H9 (cell line): ENCODE data around the gene LUZP1. TPM values are rescaled to one million over a fixed set of nuclear protein-coding genes. Genes with fewer than 3 reads are reported as not detected.

Experiments used
- DNase-seq: peaks from one replicate; pipeline ENCODE4 v3.0.0-alpha.2; 2017
- H2AFZ ChIP-seq: one replicate; pipeline ENCODE4 v1.6.1; 2013; ENCODE audit warnings: mild to moderate bottlenecking, low read length, control low read depth, moderate library complexity
- H2AK5ac ChIP-seq: 2 replicates; pipeline ENCODE4 v1.6.1; 2013; ENCODE audit warnings: low read length, control low read depth, mixed read lengths; ENCODE audit not compliant: insufficient read length
- H2BK120ac ChIP-seq: one replicate; pipeline ENCODE4 v1.6.1; 2013; ENCODE audit warnings: low read depth, mild to moderate bottlenecking, low read length, control low read depth, inconsistent platforms; ENCODE audit not compliant: poor library complexity, severe bottlenecking
- H2BK12ac ChIP-seq: 2 replicates; pipeline ENCODE4 v1.6.1; 2013; ENCODE audit warnings: low read length, control low read depth, mixed read lengths, low read depth; ENCODE audit not compliant: insufficient read length
- H2BK15ac ChIP-seq: 2 replicates; pipeline ENCODE4 v1.6.1; 2013; ENCODE audit warnings: low read depth, low read length, control low read depth
- H2BK20ac ChIP-seq: one replicate; pipeline ENCODE4 v1.6.1; 2013; ENCODE audit warnings: low read depth, mild to moderate bottlenecking, low read length, control low read depth, inconsistent platforms; ENCODE audit not compliant: poor library complexity, severe bottlenecking
- H2BK5ac ChIP-seq: 2 replicates; pipeline ENCODE4 v1.6.1; 2013; ENCODE audit warnings: low read length, control low read depth, mixed read lengths; ENCODE audit not compliant: insufficient read length
- H3K14ac ChIP-seq: 2 replicates; pipeline ENCODE4 v1.6.1; 2013; ENCODE audit warnings: low read length, control low read depth; ENCODE audit not compliant: insufficient read depth
- H3K18ac ChIP-seq: 2 replicates; pipeline ENCODE4 v1.6.1; 2013; ENCODE audit warnings: low read depth, mild to moderate bottlenecking, mixed read lengths, low read length, control low read depth; ENCODE audit not compliant: insufficient read length
- H3K23ac ChIP-seq: 2 replicates; pipeline ENCODE4 v1.6.1; 2013; ENCODE audit warnings: low read length, control low read depth, mixed read lengths, low read depth; ENCODE audit not compliant: insufficient read length
- H3K23me2 ChIP-seq: 2 replicates; pipeline ENCODE4 v1.6.1; 2013; ENCODE audit warnings: low read depth, mild to moderate bottlenecking, mixed read lengths, low read length, control low read depth; ENCODE audit not compliant: insufficient read length, poor library complexity, severe bottlenecking
- H3K27ac ChIP-seq: 2 replicates; pipeline ENCODE4 v1.5.1; 2013; ENCODE audit warnings: low read length, control low read depth, mixed read lengths, low read depth; ENCODE audit not compliant: insufficient read length
- H3K27me3 ChIP-seq: 2 replicates; pipeline ENCODE4 v1.6.1; 2013; ENCODE audit warnings: low read length, control low read depth, inconsistent platforms; ENCODE audit not compliant: insufficient read depth
- H3K4ac ChIP-seq: 2 replicates; pipeline ENCODE4 v1.6.1; 2013; ENCODE audit warnings: low read depth, mild to moderate bottlenecking, control low read depth, inconsistent platforms, low read length, moderate library complexity
- H3K4me1 ChIP-seq: 2 replicates; pipeline ENCODE4 v1.6.1; 2013; ENCODE audit warnings: low read length, control low read depth, inconsistent platforms; ENCODE audit not compliant: insufficient read depth
- H3K4me2 ChIP-seq: 2 replicates; pipeline ENCODE4 v1.6.1; 2013; ENCODE audit warnings: low read length, control low read depth, mixed read lengths; ENCODE audit not compliant: insufficient read length, insufficient read depth
- H3K56ac ChIP-seq: 2 replicates; pipeline ENCODE4 v1.6.1; 2013; ENCODE audit warnings: low read depth, mild to moderate bottlenecking, mixed read lengths, low read length, control low read depth; ENCODE audit not compliant: insufficient read length
- H3K79me1 ChIP-seq: 2 replicates; pipeline ENCODE4 v1.6.1; 2013; ENCODE audit warnings: low read depth, mild to moderate bottlenecking, moderate library complexity, low read length, control low read depth, inconsistent platforms; ENCODE audit not compliant: insufficient read depth, poor library complexity, severe bottlenecking
- H3K79me2 ChIP-seq: 2 replicates; pipeline ENCODE4 v1.6.1; 2013; ENCODE audit warnings: low read length, control low read depth, inconsistent platforms; ENCODE audit not compliant: insufficient read depth
- H3K9ac ChIP-seq: 2 replicates; pipeline ENCODE4 v1.6.1; 2013; ENCODE audit warnings: low read length, control low read depth, mixed read lengths; ENCODE audit not compliant: insufficient read length; ENCODE audit errors: extremely low read depth
- H3K9me3 ChIP-seq: one replicate; pipeline ENCODE4 v1.6.1; 2013; ENCODE audit warnings: low read depth, low read length, inconsistent platforms; ENCODE audit not compliant: control insufficient read depth
- H3T11ph ChIP-seq: one replicate; pipeline ENCODE4 v1.6.1; 2013; ENCODE audit warnings: mild to moderate bottlenecking, low read length, control low read depth, inconsistent platforms
- H4K20me1 ChIP-seq: one replicate; pipeline ENCODE4 v1.6.1; 2013; ENCODE audit not compliant: control insufficient read depth, insufficient read length, insufficient read depth
- H4K5ac ChIP-seq: 2 replicates; pipeline ENCODE4 v1.6.1; 2013; ENCODE audit warnings: low read depth, mild to moderate bottlenecking, mixed read lengths, low read length, control low read depth; ENCODE audit not compliant: insufficient read length
- H4K8ac ChIP-seq: replicated peaks from 2 replicates; pipeline ENCODE4 v1.6.1; 2013; ENCODE audit warnings: low read length, control low read depth, mixed read lengths, low read depth; ENCODE audit not compliant: insufficient read length
- H4K91ac ChIP-seq: 2 replicates; pipeline ENCODE4 v1.6.1; 2013; ENCODE audit warnings: low read depth, mild to moderate bottlenecking, moderate library complexity, mixed read lengths, low read length, control low read depth; ENCODE audit not compliant: insufficient read length
- H3K27ac Mint-ChIP-seq, 3 experiments: 2 replicates in 2 of 3; 3 replicates in 1 of 3; pipeline ENCODE4 v1.8.0; 2020 to 2021; ENCODE audit warnings: mixed read lengths in 3 of 3, mild to moderate bottlenecking in 1 of 3, moderate library complexity in 1 of 3
- H3K27me3 Mint-ChIP-seq: 2 replicates; pipeline ENCODE4 v1.8.0; 2021; ENCODE audit warnings: low read depth, mild to moderate bottlenecking, moderate library complexity, mixed read lengths
- H3K36me3 Mint-ChIP-seq, 3 experiments: 2 replicates in 2 of 3; 3 replicates in 1 of 3; pipeline ENCODE4 v1.8.0; 2020 to 2021; ENCODE audit warnings: low read depth in 3 of 3, mixed read lengths in 3 of 3; ENCODE audit not compliant: insufficient read depth in 1 of 3
- H3K4me1 Mint-ChIP-seq, 2 experiments: 2 replicates each; pipeline ENCODE4 v1.8.0; 2020; ENCODE audit warnings: mixed read lengths in 2 of 2
- H3K4me3 Mint-ChIP-seq, 2 experiments: 2 replicates in 1 of 2; 3 replicates in 1 of 2; pipeline ENCODE4 v1.8.0; 2020 to 2021; ENCODE audit warnings: mild to moderate bottlenecking in 2 of 2, mixed read lengths in 2 of 2, moderate library complexity in 1 of 2
- H3K9me3 Mint-ChIP-seq, 2 experiments: 2 replicates in 1 of 2; 3 replicates in 1 of 2; pipeline ENCODE4 v1.8.0; 2020; ENCODE audit warnings: mild to moderate bottlenecking in 2 of 2, mixed read lengths in 2 of 2, moderate library complexity in 1 of 2
- CTCF ChIP-seq: fragments of 200-600 bp; sonication (generic); conservative IDR thresholded peaks from 3 replicates; pipeline ENCODE4 v1.8.0; 2021; ENCODE audit warnings: antibody characterized with exemption, mild to moderate bottlenecking
- total RNA-seq: library from RNA; stranded (reverse); gene quantifications from 2 replicates; pipeline ENCODE4 v1.2.1, GENCODE V29; 2021

LUZP1 gene
- total RNA-seq, 1 experiment from 2014 or later = 48.2 TPM

GRCh38 chr1:23118407-23118806, 50.2 kb downstream of the LUZP1 start:
- H3K4me2 ChIP-seq = no peak overlapping the region
- H2BK5ac ChIP-seq = no peak overlapping the region
- no peak for TF ChIP-seq CTCF
- H3K18ac ChIP-seq = no peak overlapping the region
- no peak overlapping the region for H3K27ac ChIP-seq
- Mint-ChIP-seq H3K36me3 (no peaks in the 10 kb centered on the region), H3K27me3 (no peaks in the 10 kb centered on the region), H3K4me1 (peaks cover 18 to 19% of the 10 kb centered on the region in 2 experiments), H3K9me3 (no peaks in the 10 kb centered on the region), H3K27ac (no peak overlapping the region), H3K4me3 (no peak overlapping the region)
- no peak overlapping the region for H2BK12ac ChIP-seq
- H4K5ac ChIP-seq = no peak overlapping the region
- H3K79me1 ChIP-seq = peaks cover 9% of the 10 kb centered on the region
- H4K8ac ChIP-seq = no peak overlapping the region
- no peak overlapping the region for H4K91ac ChIP-seq
- no peak overlapping the region for H3K9ac ChIP-seq
- H2AFZ ChIP-seq = no peak overlapping the region
- no peaks in the 10 kb centered on the region for H3K9me3 ChIP-seq
- H2AK5ac ChIP-seq = no peak overlapping the region
- H3K14ac ChIP-seq = no peak overlapping the region
- DNase-seq = no peak
- no peak overlapping the region for H2BK20ac ChIP-seq
- no peak overlapping the region for H3T11ph ChIP-seq
- peaks cover 4% of the 10 kb centered on the region for H3K4me1 ChIP-seq
- no peaks in the 10 kb centered on the region for H3K23me2 ChIP-seq
- H2BK15ac ChIP-seq = no peak overlapping the region
- H3K79me2 ChIP-seq = peaks cover 24% of the 10 kb centered on the region; the same call in 1 of the 2 replicates
- H3K4ac ChIP-seq = no peak overlapping the region
- no peak overlapping the region for H3K56ac ChIP-seq
- H2BK120ac ChIP-seq = no peak overlapping the region
- no peak overlapping the region for H3K23ac ChIP-seq
- no peaks in the 10 kb centered on the region for H3K27me3 ChIP-seq
- no peaks in the 10 kb centered on the region for H4K20me1 ChIP-seq
